Measurements from ENCODE around the gene CCDC87. TPM values are rescaled to one million over a fixed set of nuclear protein-coding genes. Genes with fewer than 3 reads are reported as not detected.
"Not testable (repeated sequence)": the region's sequence is repeated elsewhere in the genome, so short reads cannot be mapped to it uniquely, and the experiment has no call there.

CCDC87 gene
- total RNA-seq, 2 experiments from 2014 or later: 0.09 to 0.14 TPM

- ChIA-PET CTCF (interaction anchor here (0.7 to 1.3 kb wide), 7 partner anchors 20 to 255 kb away, joined by 3 to 6 read pairs (median 3); partner anchors contain the start of genes RBM4, RBM4B and ZDHHC24), POLR2A (interaction anchor here (0.6 to 2.4 kb wide), 12 partner anchors 7 to 783 kb away, joined by 3 to 44 read pairs (median 4); partner anchors contain the start of genes BBS1, CCDC87, CCS and CD248)
- ATAC-seq (no peak), DNase-seq (peak; percentile 29)
- H3K4me3 Mint-ChIP-seq: peak overlapping the region; percentile 89
- H3K9me3 Mint-ChIP-seq (ENCODE audit: low read depth): no peaks in the 10 kb centered on the region
- H3K4me1 Mint-ChIP-seq: peaks cover 37% of the 10 kb centered on the region
- peaks cover 64% of the 10 kb centered on the region for H3K36me3 Mint-ChIP-seq (ENCODE audit: low read depth)
- H3K27me3 Mint-ChIP-seq: no peaks in the 10 kb centered on the region
- intact Hi-C loops (cut with DNase I, micrococcal nuclease): loop anchor here (1.0 to 5.0 kb wide), 7 partner anchors 38 to 672 kb away; partner anchors contain the start of genes ANKRD13D (in 1 of the 2), BRMS1 (in 1 of the 2), DPP3 (in 1 of the 2) and NPAS4 (in 1 of the 2)
- H3K27ac Mint-ChIP-seq: peak overlapping the region; percentile 97
Measured at GRCh38 chr11:66617155-66617834, 24.4 kb upstream of the CCDC87 start.

- H3K9me3 Mint-ChIP-seq (ENCODE audit: low read depth): no peaks in the 10 kb centered on the region
- peak within 1 kb of the TSS; percentile 97 for H3K27ac Mint-ChIP-seq
- peak within 1 kb of the TSS; percentile 89 for H3K4me3 Mint-ChIP-seq
- CTCF ChIA-PET: interaction anchor here (0.6 to 1.3 kb wide), 4 partner anchors 22 to 144 kb away, joined by 3 to 6 read pairs (median 4); partner anchors contain the start of genes RBM4 and RBM4B
- DNase-seq: peak; percentile 99
- POLR2A ChIA-PET: interaction anchor here (0.5 to 2.4 kb wide), 17 partner anchors 8 to 300 kb away, joined by 3 to 44 read pairs (median 4); partner anchors contain the start of genes CCDC87, CCS, CD248 and MRPL11
- intact Hi-C loops (cut with DNase I, micrococcal nuclease): loop anchor here (1.0 to 5.0 kb wide), 21 partner anchors 22 to 892 kb away; partner anchors contain the start of genes ACTN3 (in 2 of the 2), CCDC87 (in 2 of the 2), CCS (in 2 of the 2) and DPP3 (in 2 of the 2)
- peaks cover 31% of the 10 kb centered on the region for H3K4me1 Mint-ChIP-seq
- peak; percentile 98 for ATAC-seq
- no peaks in the 10 kb centered on the region for H3K27me3 Mint-ChIP-seq
- H3K36me3 Mint-ChIP-seq (ENCODE audit: low read depth): peaks cover 57% of the 10 kb centered on the region
Measured at GRCh38 chr11:66616379-66617154, 23.7 kb upstream of the CCDC87 start, which contains the start of gene RBM14. RBM14 (plus strand) TSS chr11:66616630; CDS start chr11:66616721, 91 bp downstream.

- peaks cover 37% of the 10 kb centered on the region for H3K36me3 Mint-ChIP-seq (ENCODE audit: low read depth)
- intact Hi-C loops (cut with DNase I, micrococcal nuclease): no loop called here
- ChIA-PET CTCF (interaction anchor here (0.7 to 1.5 kb wide), 2 partner anchors 24 to 44 kb away, joined by 3 to 4 read pairs; no protein-coding TSS in a partner anchor), POLR2A (interaction anchor here (0.6 kb wide), 2 partner anchors 11 to 269 kb away, joined by 3 to 10 read pairs; no protein-coding TSS in a partner anchor)
- H3K4me3 Mint-ChIP-seq: no peak overlapping the region
- no peak for ATAC-seq
- peaks cover 20% of the 10 kb centered on the region for H3K4me1 Mint-ChIP-seq
- H3K27me3 Mint-ChIP-seq: no peaks in the 10 kb centered on the region
- H3K9me3 Mint-ChIP-seq (ENCODE audit: low read depth): no peaks in the 10 kb centered on the region
- no peak for DNase-seq
- no peak overlapping the region for H3K27ac Mint-ChIP-seq
Measured at GRCh38 chr11:66614073-66614472, 21.2 kb upstream of the CCDC87 start.

DNA sequence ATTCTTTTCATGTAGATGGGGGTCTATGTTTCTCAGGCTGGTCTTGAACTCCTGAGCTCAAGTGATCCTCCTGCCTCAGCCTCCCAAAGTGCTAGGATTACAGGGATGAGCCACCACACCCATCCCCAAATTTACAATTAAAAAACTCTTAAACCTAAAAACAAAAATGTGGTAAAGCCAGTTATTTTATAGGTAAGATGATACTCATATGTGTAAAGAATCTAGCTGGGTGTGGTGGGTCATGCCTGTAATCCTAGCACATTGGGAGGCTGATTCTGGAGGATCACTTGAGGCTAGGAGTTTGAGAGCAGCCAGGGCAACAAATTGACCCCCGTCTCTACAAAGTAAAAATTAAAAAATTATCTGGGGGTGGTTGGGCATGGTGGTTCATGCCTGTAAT is 19.6 kb upstream of the CCDC87 start:
- H3K4me1 Mint-ChIP-seq: peaks cover 12% of the 10 kb centered on the region
- H3K27me3 Mint-ChIP-seq: no peaks in the 10 kb centered on the region
- intact Hi-C loops (cut with DNase I, micrococcal nuclease): no loop called here
- POLR2A ChIA-PET: no interaction called here
- H3K9me3 Mint-ChIP-seq (ENCODE audit: low read depth): no peaks in the 10 kb centered on the region
- no peak for ATAC-seq
- H3K4me3 Mint-ChIP-seq: no peak overlapping the region
- CTCF ChIA-PET: interaction anchor here (0.6 to 1.5 kb wide), 3 partner anchors 14 to 669 kb away, joined by 3 read pairs; no protein-coding TSS in a partner anchor
- H3K36me3 Mint-ChIP-seq (ENCODE audit: low read depth): peaks cover 21% of the 10 kb centered on the region
- no peak overlapping the region for H3K27ac Mint-ChIP-seq
- DNase-seq: no peak

- ChIA-PET POLR2A (interaction anchor here (0.9 kb wide), 1 partner anchor 9 kb away, joined by 3 read pairs; no protein-coding TSS in a partner anchor), CTCF (interaction anchor here (0.6 kb wide), 1 partner anchor 271 kb away, joined by 3 read pairs; no protein-coding TSS in a partner anchor)
- intact Hi-C loops (cut with DNase I, micrococcal nuclease): no loop called here
- peaks cover 8% of the 10 kb centered on the region for H3K4me1 Mint-ChIP-seq
- ATAC-seq (peak; percentile 47), DNase-seq (no peak)
- H3K27ac Mint-ChIP-seq: no peak overlapping the region
- H3K27me3 Mint-ChIP-seq: no peaks in the 10 kb centered on the region
- no peaks in the 10 kb centered on the region for H3K9me3 Mint-ChIP-seq (ENCODE audit: low read depth)
- H3K36me3 Mint-ChIP-seq (ENCODE audit: low read depth): peaks cover 2% of the 10 kb centered on the region
- no peak overlapping the region for H3K4me3 Mint-ChIP-seq
Measured at GRCh38 chr11:66609721-66610617, 17.1 kb upstream of the CCDC87 start.

DNA sequence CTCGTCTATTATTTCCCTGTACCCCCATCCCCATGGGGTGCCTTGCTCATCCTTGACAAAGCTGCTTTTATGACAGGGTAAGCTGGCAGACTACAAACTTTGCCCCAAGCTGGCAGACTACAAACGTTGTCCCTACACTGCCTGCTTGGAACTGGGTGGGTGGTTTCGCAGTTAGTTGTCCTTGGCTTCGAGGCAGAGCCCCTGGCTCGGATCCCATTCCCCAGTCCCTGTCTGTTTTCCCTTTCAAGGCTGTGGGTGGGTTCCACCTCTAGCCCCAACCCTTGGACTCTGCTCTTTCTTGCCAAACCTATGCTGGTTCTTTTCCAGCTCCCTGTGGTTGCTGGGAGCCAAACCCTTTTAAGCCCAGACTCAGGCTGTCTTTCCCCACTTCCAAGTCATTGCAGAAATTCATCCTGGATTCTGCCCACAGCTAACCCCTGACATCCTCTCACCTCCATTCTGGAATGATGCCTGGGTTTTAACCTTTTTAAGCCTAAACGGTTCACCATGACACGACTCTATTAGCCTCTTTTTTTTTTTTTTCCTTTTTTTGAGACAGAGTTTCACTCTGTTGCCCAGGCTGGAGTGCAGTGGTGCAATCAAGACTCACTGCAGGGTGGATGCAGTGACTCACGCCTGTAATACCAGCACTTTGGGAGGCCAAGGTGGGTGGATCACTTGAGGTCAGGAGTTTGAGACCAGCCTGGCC is 14.4 kb upstream of the CCDC87 start:
- ChIA-PET CTCF (interaction anchor here (0.8 kb wide), 1 partner anchor 14 kb away, joined by 5 read pairs; no protein-coding TSS in a partner anchor), POLR2A (interaction anchor here (0.7 to 0.8 kb wide), 2 partner anchors 9 to 22 kb away, joined by 3 to 4 read pairs; partner anchors contain the start of gene RBM14)
- Mint-ChIP-seq H3K9me3 (ENCODE audit: low read depth) (no peaks in the 10 kb centered on the region), H3K27me3 (no peaks in the 10 kb centered on the region), H3K27ac (no peak overlapping the region), H3K4me3 (no peak overlapping the region), H3K4me1 (peaks cover 8% of the 10 kb centered on the region), H3K36me3 (ENCODE audit: low read depth) (peaks cover 4% of the 10 kb centered on the region)
- DNase-seq (no peak), ATAC-seq (no peak)
- intact Hi-C loops (cut with DNase I, micrococcal nuclease): no loop called here

DNA sequence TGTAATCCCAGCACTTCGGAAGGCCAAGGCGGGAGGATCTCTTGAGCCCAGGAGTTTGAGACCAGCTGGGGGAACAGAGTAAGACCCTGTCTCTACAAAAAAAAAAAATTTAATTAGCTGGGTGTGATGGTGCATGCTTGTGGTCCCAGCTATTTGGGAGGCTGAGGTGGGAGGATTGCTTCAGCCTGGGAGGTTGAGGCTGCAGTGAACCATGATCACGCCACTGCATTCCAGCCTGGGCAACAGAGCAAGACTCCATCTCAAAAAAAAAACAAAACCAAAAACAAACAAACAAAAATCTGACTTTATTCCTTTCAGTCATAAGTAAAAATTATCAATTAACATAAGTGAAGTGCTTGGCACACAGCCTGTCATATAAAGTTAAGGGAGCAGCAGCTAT is 13.7 kb upstream of the CCDC87 start:
- POLR2A ChIA-PET: interaction anchor here (0.8 kb wide), 1 partner anchor 10 kb away, joined by 3 read pairs; the partner anchor contains the start of gene RBM14
- H3K9me3 Mint-ChIP-seq (ENCODE audit: low read depth); intact Hi-C loops (cut with DNase I, micrococcal nuclease); H3K27me3 Mint-ChIP-seq; H3K36me3 Mint-ChIP-seq (ENCODE audit: low read depth); H3K4me3 Mint-ChIP-seq; H3K4me1 Mint-ChIP-seq; H3K27ac Mint-ChIP-seq; DNase-seq; ATAC-seq: not testable (repeated sequence)
- CTCF ChIA-PET: interaction anchor here (0.8 kb wide), 1 partner anchor 15 kb away, joined by 5 read pairs; no protein-coding TSS in a partner anchor

DNA sequence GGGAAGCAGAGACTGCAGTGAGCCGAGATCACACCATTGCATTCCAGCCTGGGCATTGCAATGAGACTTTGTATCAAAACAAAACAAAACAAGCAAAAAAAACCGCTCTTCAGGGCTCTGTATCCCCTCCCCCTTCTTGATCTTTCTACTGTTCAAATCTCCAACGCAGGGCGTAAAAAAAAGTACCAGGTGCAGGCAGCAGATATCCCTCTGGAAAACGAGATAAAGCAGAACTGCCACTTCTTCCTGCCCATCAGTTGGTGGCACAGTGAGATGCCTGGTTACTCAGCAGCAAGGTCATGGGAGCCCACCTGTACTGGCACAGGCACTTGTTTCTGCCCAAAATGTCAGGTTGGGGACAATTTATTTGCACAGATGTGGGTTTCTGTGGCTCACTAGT is 11.3 kb upstream of the CCDC87 start:
- POLR2A ChIA-PET: interaction anchor here (0.5 kb wide), 1 partner anchor 52 kb away, joined by 8 read pairs; no protein-coding TSS in a partner anchor
- no peaks in the 10 kb centered on the region for H3K4me1 Mint-ChIP-seq

GRCh38 chr11:66603072-66603471 is 10.2 kb upstream of the CCDC87 start:
- no peak overlapping the region for H3K4me3 Mint-ChIP-seq
- intact Hi-C loops (cut with DNase I, micrococcal nuclease): no loop called here
- H3K27me3 Mint-ChIP-seq: no peaks in the 10 kb centered on the region
- no peak for ATAC-seq
- H3K36me3 Mint-ChIP-seq (ENCODE audit: low read depth): peaks cover 8% of the 10 kb centered on the region
- ChIA-PET CTCF (no interaction called here), POLR2A (interaction anchor here (0.5 kb wide), 1 partner anchor 11 kb away, joined by 10 read pairs; no protein-coding TSS in a partner anchor)
- H3K4me1 Mint-ChIP-seq: no peaks in the 10 kb centered on the region
- DNase-seq: no peak
- H3K9me3 Mint-ChIP-seq (ENCODE audit: low read depth): no peaks in the 10 kb centered on the region
- no peak overlapping the region for H3K27ac Mint-ChIP-seq

More for the DNA sequence above, 11.3 kb upstream of the CCDC87 start:
- Mint-ChIP-seq H3K27ac (no peak overlapping the region), H3K9me3 (ENCODE audit: low read depth) (no peaks in the 10 kb centered on the region), H3K4me3 (no peak overlapping the region), H3K27me3 (no peaks in the 10 kb centered on the region), H3K36me3 (ENCODE audit: low read depth) (peaks cover 8% of the 10 kb centered on the region)
- no peak for DNase-seq
- CTCF ChIA-PET: no interaction called here
- intact Hi-C loops (cut with DNase I, micrococcal nuclease): no loop called here
- ATAC-seq: no peak

Data from activated CD4-positive, alpha-beta T cell treated with anti-CD3 and anti-CD28 coated beads for 36 hours (primary cell).